ENCODE results near the gene HTRA3. TPM values are rescaled to one million over a fixed set of nuclear protein-coding genes. Genes with fewer than 3 reads are reported as not detected.

Gene HTRA3
- total and polyA plus RNA-seq, 2 of the 4 experiments (the other 2 are of a cell fraction), result 1.3 to 9.5 TPM

GRCh38 chr4:8345053-8345945 lies 75.7 kb downstream of the HTRA3 start:
- H3K9ac ChIP-seq (ENCODE audit: low read depth, low read length), result no peak overlapping the region
- no peak overlapping the region for H3K4ac ChIP-seq (ENCODE audit: low read depth, low read length)
- H2AFZ ChIP-seq (replicated peaks; ENCODE audit: low read length, poor library complexity), result no peak overlapping the region
- H3K9me3 ChIP-seq (ENCODE audit: control insufficient read depth, insufficient read depth, low read length), result no peaks in the 10 kb centered on the region
- no peaks in the 10 kb centered on the region for H4K20me1 ChIP-seq (ENCODE audit: insufficient read depth, low read length)
- peaks cover 16% of the 10 kb centered on the region for H3K27me3 ChIP-seq (ENCODE audit: control insufficient read depth, insufficient read depth, low read length)
- H2BK20ac ChIP-seq (ENCODE audit: low read depth, low read length), result no peak overlapping the region
- H2AK9ac ChIP-seq (replicated peaks; ENCODE audit: low read depth, low read length, poor library complexity), result no peak overlapping the region
- no peak overlapping the region for H3K4me3 ChIP-seq (ENCODE audit: insufficient read depth, low read depth, low read length)
- no peak overlapping the region for H2BK120ac ChIP-seq (ENCODE audit: low read depth, low read length)
- intact Hi-C loops (cut with micrococcal nuclease) (no loop called here), in situ Hi-C loops (cut with MboI; ENCODE audit: low sequenced_read_pairs) (no loop called here), dilution Hi-C loops (cut with HindIII; ENCODE audit: low sequenced_read_pairs, unreplicated experiment) (no loop called here)
- no peak overlapping the region for H3K18ac ChIP-seq (ENCODE audit: low read depth, low read length)
- DNase-seq (no peak), ATAC-seq (ENCODE audit: low read depth) (no peak)
- H3K36me3 ChIP-seq (ENCODE audit: control insufficient read depth, insufficient read depth, low read length), result no peaks in the 10 kb centered on the region
- ChIA-PET CTCF (no interaction called here), POLR2A (ENCODE audit: unreplicated experiment) (no interaction called here)
- H3K23ac ChIP-seq (ENCODE audit: low read depth, low read length), result no peak overlapping the region
- H3K27ac ChIP-seq (ENCODE audit: insufficient read depth, low read length), result no peak overlapping the region
- TF ChIP-seq CHD1 (IDR thresholded peaks at IDR 0.05; ENCODE audit: low read depth, low read length), result no peak
- TF ChIP-seq NFE2L2 (IDR thresholded peaks at IDR 0.05; ENCODE audit: low read depth, low read length), result no peak
- no peak for TF ChIP-seq MXI1 (IDR thresholded peaks at IDR 0.05; ENCODE audit: borderline replicate concordance, low read depth, low read length)
- TF ChIP-seq RCOR1 (IDR thresholded peaks at IDR 0.05; ENCODE audit: insufficient replicate concordance, low read length), result no peak
- no peak for TF ChIP-seq FOS (IDR thresholded peaks at IDR 0.05; ENCODE audit: low read depth, low read length)
- no peak for TF ChIP-seq MAZ (IDR thresholded peaks at IDR 0.05; ENCODE audit: borderline replicate concordance, low read depth, low read length)
- no peak for TF ChIP-seq ELK1 (IDR thresholded peaks at IDR 0.05; ENCODE audit: borderline replicate concordance, low read depth, low read length)
- TF ChIP-seq RFX5 (IDR thresholded peaks at IDR 0.05; ENCODE audit: low read depth, low read length), result no peak
- TF ChIP-seq USF2 (IDR thresholded peaks at IDR 0.05; ENCODE audit: low read depth, low read length), result no peak
- H3K4me1 ChIP-seq (ENCODE audit: control insufficient read depth, insufficient read depth, low read length), result peaks cover 4% of the 10 kb centered on the region; the same call in 1 of the 2 replicates
- H3K14ac ChIP-seq (replicated peaks; ENCODE audit: low read depth, low read length), result no peak overlapping the region
- H3K9me1 ChIP-seq (ENCODE audit: insufficient read depth, low read length), result no peaks in the 10 kb centered on the region
- H2AK5ac ChIP-seq (ENCODE audit: low read depth, low read length), result no peak overlapping the region
- no peak overlapping the region for H2BK15ac ChIP-seq (ENCODE audit: low read depth, low read length)
- no peak overlapping the region for H4K8ac ChIP-seq (ENCODE audit: low read depth in 2 of 2, low read length in 2 of 2)
- H4K5ac ChIP-seq (ENCODE audit: low read depth, low read length), result no peak overlapping the region
- H3K4me2 ChIP-seq (ENCODE audit: low read depth, low read length), result no peak overlapping the region
- H2BK5ac ChIP-seq (ENCODE audit: low read depth, low read length, poor library complexity, severe bottlenecking), result no peak overlapping the region
- H3K79me1 ChIP-seq (ENCODE audit: low read depth in 1 of 2, low read length in 2 of 2), result no peaks in the 10 kb centered on the region
- H4K91ac ChIP-seq (ENCODE audit: insufficient read depth, low read depth, low read length), result no peak overlapping the region
- 91% methylated on average over 26 of the region's 34 CpGs; no CpG with 5 or more reads in 1 of the 2 experiments for WGBS, 2 experiments (ENCODE audit: extremely low coverage in 2 of 2, insufficient read length in 1 of 2)
- H3K56ac ChIP-seq (ENCODE audit: extremely low read depth, insufficient read depth, low read length), result no peak overlapping the region
- BruUV-seq (replicated peaks), result no TSS peak

Measured in IMR-90 (cell line).